Ascending aorta (tissue), 2 donors: ENCODE results near the gene HOXB3. TPM values are rescaled to one million over a fixed set of nuclear protein-coding genes. Genes with fewer than 3 reads are reported as not detected.

Source experiments
- DNase-seq, 2 donors: peaks; one replicate each; pipeline ENCODE4 v3.0.0-alpha.2; 2019; ENCODE audit warnings: low spot score in 2 of 2
- H3K27ac ChIP-seq, 2 donors: fragments of 200-600 bp; sonication (generic); one replicate each; pipeline ENCODE4 v1.5.1; 2016 to 2017; ENCODE audit warnings: mild to moderate bottlenecking in 1 of 2
- H3K27me3 ChIP-seq: fragments of 200-600 bp; sonication (generic); one replicate; pipeline ENCODE4 v1.5.1; 2017
- H3K36me3 ChIP-seq, 2 donors: fragments of 200-600 bp; sonication (generic); one replicate each; pipeline ENCODE4 v1.5.1; 2016
- H3K4me1 ChIP-seq, 2 donors: fragments of 200-600 bp; sonication (generic); one replicate each; pipeline ENCODE4 v1.5.1; 2016 to 2017; ENCODE audit warnings: mild to moderate bottlenecking in 1 of 2
- H3K4me3 ChIP-seq, 2 donors: fragments of 200-600 bp; sonication (generic); one replicate each; pipeline ENCODE4 v1.5.1; 2016 to 2017; ENCODE audit warnings: mild to moderate bottlenecking in 1 of 2
- H3K9me3 ChIP-seq, 2 donors: fragments of 200-600 bp; sonication (generic); one replicate each; pipeline ENCODE4 v1.5.1; 2016
- CTCF ChIP-seq, 3 experiments: fragments of 200-600 bp in 2 of 3; fragments of 450-650 bp in 1 of 3; sonication (generic) in 2 of 3; IDR thresholded peaks; one replicate each; pipeline ENCODE4 v1.5.1; 2016 to 2019; ENCODE audit warnings: antibody characterized with exemption in 3 of 3, mild to moderate bottlenecking in 1 of 3, moderate library complexity in 1 of 3
- intact Hi-C: fragments of 100-400 bp; cut with DNase I; formaldehyde crosslinking; loops from one replicate; pipeline ENCODE4 v1.15.1; 2023
- total RNA-seq: library from RNA; depleted of rRNA; stranded (reverse); fragments of >200 nt; gene quantifications from one replicate; pipeline ENCODE4 v1.1.0, GENCODE V29; 2016

The HOXB3 gene
- total RNA-seq, 1 donor from 2014 or later = 19.3 TPM

- Histone ChIP-seq H3K4me1 (peaks cover 0 to 37% of the 10 kb centered on the region in 2 donors), H3K27ac (peak overlapping the region; percentile 96 to 97), H3K4me3 (peak overlapping the region; percentile 67 to 75), H3K9me3 (no peaks in the 10 kb centered on the region), H3K36me3 (no peaks in the 10 kb centered on the region), H3K27me3 (no peaks in the 10 kb centered on the region)
- DNase-seq = no peak
- TF ChIP-seq CTCF (IDR thresholded peaks at IDR 0.05) = no peak
- intact Hi-C loops = no loop called here
Observed at GRCh38 chr17:48582750-48583069, 7.3 kb downstream of the HOXB3 start.

GRCh38 chr17:48579760-48580554 lies 10.1 kb downstream of the HOXB3 start:
- Histone ChIP-seq H3K4me3 (peak overlapping the region in 1 of 2 donors; percentile 75), H3K36me3 (no peaks in the 10 kb centered on the region), H3K9me3 (no peaks in the 10 kb centered on the region), H3K27ac (peak overlapping the region; percentile 96 to 97), H3K27me3 (no peaks in the 10 kb centered on the region), H3K4me1 (peaks cover 4 to 43% of the 10 kb centered on the region in 2 donors)
- no peak for DNase-seq
- intact Hi-C loops = no loop called here
- TF ChIP-seq CTCF (IDR thresholded peaks at IDR 0.05) = no peak

GRCh38 chr17:48579471-48579759 lies 10.6 kb downstream of the HOXB3 start:
- H3K9me3 ChIP-seq = no peaks in the 10 kb centered on the region
- H3K4me3 ChIP-seq = peak overlapping the region in 1 of 2 donors; percentile 75
- H3K4me1 ChIP-seq = peaks cover 4 to 44% of the 10 kb centered on the region in 2 donors
- peak overlapping the region; percentile 93 to 97 for H3K27ac ChIP-seq
- no peaks in the 10 kb centered on the region for H3K36me3 ChIP-seq
- intact Hi-C loops = no loop called here
- no peak for TF ChIP-seq CTCF (IDR thresholded peaks at IDR 0.05)
- H3K27me3 ChIP-seq = no peaks in the 10 kb centered on the region
- no peak for DNase-seq

- intact Hi-C loops = no loop called here
- Histone ChIP-seq H3K27ac (peak overlapping the region; percentile 93 to 97), H3K4me1 (peaks cover 4 to 45% of the 10 kb centered on the region in 2 donors), H3K36me3 (no peaks in the 10 kb centered on the region), H3K27me3 (no peaks in the 10 kb centered on the region), H3K4me3 (peak overlapping the region; percentile 75 to 77), H3K9me3 (no peaks in the 10 kb centered on the region)
- no peak for TF ChIP-seq CTCF (IDR thresholded peaks at IDR 0.05)
- DNase-seq = no peak
Observed at GRCh38 chr17:48578616-48579470, 11.2 kb downstream of the HOXB3 start.

- Histone ChIP-seq H3K27me3 (no peaks in the 10 kb centered on the region), H3K4me1 (peaks cover 4 to 46% of the 10 kb centered on the region in 2 donors), H3K36me3 (no peaks in the 10 kb centered on the region), H3K4me3 (peak within 1 kb of the TSS; percentile 75 to 77), H3K9me3 (no peaks in the 10 kb centered on the region), H3K27ac (peak within 1 kb of the TSS; percentile 93 to 97)
- DNase-seq = peak; percentile 60 to 93
- no peak for TF ChIP-seq CTCF (IDR thresholded peaks at IDR 0.05)
- intact Hi-C loops = loop anchor here (1.0 kb wide), 1 partner anchor 34 kb away; no protein-coding TSS in a partner anchor
Observed at GRCh38 chr17:48577946-48578615, 12.0 kb downstream of the HOXB3 start, which contains the start of gene HOXB4. HOXB4 (minus strand) TSS chr17:48578350; CDS start chr17:48578319, 31 bp downstream.
